OCI-LY7 (cell line): ENCODE data around the gene FAM184B.

Experiments used
- EZH2phosphoT487 ChIP-seq: fragments of 200-600 bp; sonication (generic); IDR thresholded peaks from 2 replicates; pipeline ENCODE4 v1.6.1; 2018; ENCODE audit warnings: low read depth, borderline replicate concordance, mild to moderate bottlenecking, mixed run types, antibody characterized with exemption, low read length, moderate library complexity, mixed read lengths
- TF ChIP-seq, protein P1 (sequence below): fragments of 200-600 bp; sonication (generic); conservative IDR thresholded peaks from 2 replicates; pipeline ENCODE4 v1.5.1; 2014; ENCODE audit warnings: mild to moderate bottlenecking, antibody characterized with exemption, low read length, moderate library complexity, mixed read lengths

DNA sequence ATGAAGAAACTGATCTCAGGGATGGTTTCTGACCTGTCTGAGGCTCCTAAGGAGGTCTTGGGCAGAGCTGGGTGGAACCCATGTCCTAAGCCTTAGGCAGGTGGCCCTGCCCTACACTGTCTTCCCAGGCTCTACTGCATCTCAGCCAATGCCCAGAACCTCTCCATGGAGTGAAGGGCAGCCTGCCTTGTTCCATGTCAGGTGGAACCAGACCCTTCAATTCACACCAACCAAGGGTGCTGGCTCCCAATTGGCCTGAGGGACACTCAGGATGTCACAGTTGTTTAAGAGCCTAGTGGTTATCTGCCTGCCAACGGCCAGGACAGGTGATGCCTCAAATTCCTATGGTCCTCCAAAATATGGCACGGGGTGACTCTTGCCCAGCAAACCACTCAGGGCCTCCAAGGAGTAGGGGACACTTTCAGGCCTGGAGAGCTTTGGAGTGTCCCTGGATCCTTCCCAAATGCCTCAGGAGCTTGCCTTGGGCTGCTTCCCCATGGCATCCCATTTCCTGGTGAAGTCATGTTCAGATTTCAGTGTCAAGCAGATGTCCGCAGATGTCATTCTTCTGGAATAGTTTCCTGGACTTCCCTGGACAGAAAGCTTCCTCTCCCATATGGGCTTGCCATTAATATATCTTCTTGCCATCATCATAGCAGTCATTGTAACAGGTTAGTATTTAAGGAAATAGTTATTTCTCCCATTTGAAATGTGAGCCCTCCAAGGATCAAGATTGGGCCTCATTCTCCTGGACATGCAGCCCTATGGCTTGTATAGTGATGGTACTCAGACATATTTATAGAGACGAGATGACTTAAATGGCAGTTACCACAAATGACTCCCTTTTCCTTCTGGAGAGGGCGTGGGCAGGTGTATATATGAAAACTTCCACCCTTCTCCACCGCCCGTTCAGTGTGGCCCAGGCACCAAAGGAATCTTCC is 99.9 kb downstream of the FAM184B start:
- TF ChIP-seq, protein P1, sequence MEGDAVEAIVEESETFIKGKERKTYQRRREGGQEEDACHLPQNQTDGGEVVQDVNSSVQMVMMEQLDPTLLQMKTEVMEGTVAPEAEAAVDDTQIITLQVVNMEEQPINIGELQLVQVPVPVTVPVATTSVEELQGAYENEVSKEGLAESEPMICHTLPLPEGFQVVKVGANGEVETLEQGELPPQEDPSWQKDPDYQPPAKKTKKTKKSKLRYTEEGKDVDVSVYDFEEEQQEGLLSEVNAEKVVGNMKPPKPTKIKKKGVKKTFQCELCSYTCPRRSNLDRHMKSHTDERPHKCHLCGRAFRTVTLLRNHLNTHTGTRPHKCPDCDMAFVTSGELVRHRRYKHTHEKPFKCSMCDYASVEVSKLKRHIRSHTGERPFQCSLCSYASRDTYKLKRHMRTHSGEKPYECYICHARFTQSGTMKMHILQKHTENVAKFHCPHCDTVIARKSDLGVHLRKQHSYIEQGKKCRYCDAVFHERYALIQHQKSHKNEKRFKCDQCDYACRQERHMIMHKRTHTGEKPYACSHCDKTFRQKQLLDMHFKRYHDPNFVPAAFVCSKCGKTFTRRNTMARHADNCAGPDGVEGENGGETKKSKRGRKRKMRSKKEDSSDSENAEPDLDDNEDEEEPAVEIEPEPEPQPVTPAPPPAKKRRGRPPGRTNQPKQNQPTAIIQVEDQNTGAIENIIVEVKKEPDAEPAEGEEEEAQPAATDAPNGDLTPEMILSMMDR: no peak
- TF ChIP-seq EZH2phosphoT487: no peak
